Motor neuron (in vitro differentiated cells): ENCODE results near the gene DLGAP1. TPM values are rescaled to one million over a fixed set of nuclear protein-coding genes. Genes with fewer than 3 reads are reported as not detected.
"Not testable (repeated sequence)": the region's sequence is repeated elsewhere in the genome, so short reads cannot be mapped to it uniquely, and the experiment has no call there.

ENCODE experiments used
- ATAC-seq, 8 experiments: fragments of 200-7000 bp; cut with Tn5 transposase; replicated peaks in 6 of 8; 2 replicates each; pipeline ENCODE4 v1.8.0; 2021; ENCODE audit warnings: mild to moderate bottlenecking in 8 of 8, moderate library complexity in 8 of 8
- H3K27ac ChIP-seq, 2 donors: fragments of 250-450 bp; sonication (Bioruptor Pico); 2 replicates each; pipeline ENCODE4 v1.9.0; 2021; ENCODE audit warnings: antibody characterized with exemption in 2 of 2, mild to moderate bottlenecking in 2 of 2, moderate library complexity in 1 of 2
- H3K4me1 ChIP-seq, 2 donors: fragments of 250-450 bp; sonication (Bioruptor Pico); replicated peaks in 1 of 2; 2 replicates each; pipeline ENCODE4 v1.6.1; 2021; ENCODE audit warnings: antibody characterized with exemption in 2 of 2, mild to moderate bottlenecking in 2 of 2, moderate library complexity in 1 of 2
- H3K4me3 ChIP-seq, 5 donors: fragments of 250-450 bp; sonication (Bioruptor Pico); 2 replicates each; pipeline ENCODE4 v1.9.0; 2021; ENCODE audit warnings: antibody characterized with exemption in 5 of 5, mild to moderate bottlenecking in 5 of 5, moderate library complexity in 4 of 5
- WGBS, 10 experiments: fragments of 450-650 bp; shearing (Covaris generic); methylation state at CpG; one replicate each; pipeline ENCODE4 v1.0.0; 2022; 5-methylcytosine and 5-hydroxymethylcytosine counted together
- in situ Hi-C, 9 experiments: fragments of 400-800 bp; cut with MboI; loops; one replicate each; pipeline ENCODE4 v1.15.0; 2021; ENCODE audit warnings: low sequenced_read_pairs in 9 of 9, low pct_unique_long_range_greater_than_20kb in 2 of 9; ENCODE audit not compliant: unreplicated experiment in 9 of 9
- total RNA-seq, 8 experiments: library from RNA; unstranded; fragments of 300-600 nt; gene quantifications; 2 replicates each; pipeline versions ENCODE4 v1.2.3 to v1.2.4, GENCODE V29; 2022

Gene DLGAP1
- total RNA-seq, 8 experiments from 2014 or later, result 0.36 to 38.2 (median 16.6) TPM

DNA sequence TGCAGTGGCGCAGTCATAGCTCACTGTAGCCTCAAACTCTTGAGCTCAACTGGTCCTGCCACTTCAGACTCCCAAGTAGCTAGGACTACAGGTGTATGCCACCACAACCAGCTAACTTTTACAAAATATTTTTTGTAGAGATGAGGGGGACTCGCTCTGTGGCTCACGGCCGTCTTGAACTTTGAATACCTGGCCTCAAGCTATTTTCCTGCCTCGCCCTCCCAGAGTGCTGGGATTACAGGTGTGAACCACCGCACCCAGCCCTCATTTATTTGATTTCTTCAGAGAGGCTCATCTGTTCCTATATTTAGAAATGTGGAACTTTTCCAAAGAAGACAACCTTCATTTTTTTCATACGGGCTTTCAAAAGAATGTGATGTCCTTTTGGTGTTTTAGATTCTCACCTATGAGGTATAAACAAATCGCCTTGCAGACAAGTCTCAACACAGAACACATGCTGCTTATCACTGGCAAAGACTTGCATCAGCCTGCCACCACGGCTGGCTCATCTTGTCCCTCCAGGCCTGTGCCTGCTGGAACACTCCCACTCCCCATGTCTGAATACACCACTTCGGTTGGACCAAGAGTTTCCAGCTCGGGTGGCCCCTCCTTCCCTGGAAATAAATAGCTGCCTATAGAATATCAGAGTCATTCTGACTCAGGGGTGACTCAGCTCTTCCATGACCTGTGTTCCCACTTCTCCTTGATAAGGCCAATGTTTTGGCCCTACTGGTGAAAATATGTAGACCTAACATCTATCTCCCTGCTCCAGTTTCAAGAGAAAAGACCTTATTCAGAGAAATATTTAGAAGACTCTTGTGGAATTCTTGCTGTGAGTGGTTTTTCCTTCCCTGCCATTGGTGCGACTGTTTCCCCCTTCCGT is 802.5 kb downstream of the DLGAP1 start:
- in situ Hi-C loops, result loop anchor here in 4 of 9 experiments (25.0 kb wide), 2 partner anchors 365 to 715 kb away; no protein-coding TSS in a partner anchor
- Histone ChIP-seq H3K27ac (peak overlapping the region; percentile 48 to 69), H3K4me3 (no peak overlapping the region), H3K4me1 (peaks cover 23 to 33% of the 10 kb centered on the region in 2 donors)
- whole genome bisulfite sequencing, 10 experiments, result 40 to 96% (median 73%) methylated on average over 1 to 12 of the region's 13 CpGs
- peak; percentile 62 to 99 (median 98) for ATAC-seq

DNA sequence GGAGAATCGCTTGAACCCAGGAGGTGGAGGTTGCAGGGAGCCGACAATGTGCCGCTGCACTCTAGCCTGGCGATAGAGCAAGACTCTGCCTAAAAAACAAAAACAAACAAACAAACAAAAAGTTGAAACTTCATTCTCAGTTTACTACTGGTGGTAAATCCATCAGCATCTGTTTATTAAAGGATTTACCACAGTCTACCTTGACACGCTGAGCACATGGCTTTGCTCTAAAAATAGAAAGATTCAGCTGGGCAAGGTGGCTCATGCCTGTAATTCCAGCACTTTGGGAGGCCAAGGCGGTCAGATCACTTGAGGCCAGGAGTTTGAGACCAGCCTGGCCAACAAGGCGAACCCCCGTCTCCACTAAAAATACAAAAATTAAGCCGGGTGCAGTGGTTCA is 803.8 kb downstream of the DLGAP1 start:
- Histone ChIP-seq H3K4me1 (peaks cover 23 to 33% of the 10 kb centered on the region in 2 donors), H3K4me3 (no peak overlapping the region), H3K27ac (no peak overlapping the region)
- in situ Hi-C loops, result loop anchor here in 4 of 9 experiments (25.0 kb wide), 2 partner anchors 364 to 714 kb away; no protein-coding TSS in a partner anchor
- ATAC-seq, result no peak
- WGBS, 10 experiments, result 50 to 100% (median 89%) methylated on average over 1 to 4 of the region's 9 CpGs; no CpG with 5 or more reads in 2 of the 10 experiments

DNA sequence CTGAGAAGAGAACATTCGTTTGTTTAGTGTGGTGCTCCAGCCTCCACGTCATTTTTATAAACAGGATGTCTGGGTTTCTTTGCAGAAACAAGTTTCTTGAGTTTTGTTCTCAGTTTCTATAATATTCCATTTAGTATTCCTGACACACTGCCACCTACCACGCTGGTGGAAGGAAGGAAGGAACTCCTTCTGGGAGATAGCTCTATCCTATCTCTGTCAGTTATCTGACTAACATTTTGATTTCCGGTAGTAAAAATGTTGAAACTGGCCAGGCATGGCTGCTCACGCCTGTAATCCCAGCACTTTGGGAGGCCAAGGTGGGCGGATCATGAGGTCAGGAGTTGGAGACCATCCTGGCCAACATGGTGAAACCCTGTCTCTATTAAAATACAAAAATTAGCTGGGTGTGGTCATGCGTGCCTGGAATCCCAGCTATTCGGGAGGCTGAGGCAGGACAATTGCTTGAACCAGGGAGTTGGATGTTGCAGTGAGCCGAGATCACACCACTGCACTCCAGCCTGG is 804.5 kb downstream of the DLGAP1 start:
- H3K4me1 ChIP-seq, result peaks cover 23 to 33% of the 10 kb centered on the region in 2 donors
- 66 to 99% (median 89%) methylated on average over 1 to 9 of the region's 9 CpGs; no CpG with 5 or more reads in 1 of the 10 experiments for WGBS, 10 experiments
- not testable (repeated sequence) for H3K4me3 ChIP-seq, H3K27ac ChIP-seq, ATAC-seq
- in situ Hi-C loops, result loop anchor here in 4 of 9 experiments (25.0 kb wide), 2 partner anchors 363 to 713 kb away; no protein-coding TSS in a partner anchor

DNA sequence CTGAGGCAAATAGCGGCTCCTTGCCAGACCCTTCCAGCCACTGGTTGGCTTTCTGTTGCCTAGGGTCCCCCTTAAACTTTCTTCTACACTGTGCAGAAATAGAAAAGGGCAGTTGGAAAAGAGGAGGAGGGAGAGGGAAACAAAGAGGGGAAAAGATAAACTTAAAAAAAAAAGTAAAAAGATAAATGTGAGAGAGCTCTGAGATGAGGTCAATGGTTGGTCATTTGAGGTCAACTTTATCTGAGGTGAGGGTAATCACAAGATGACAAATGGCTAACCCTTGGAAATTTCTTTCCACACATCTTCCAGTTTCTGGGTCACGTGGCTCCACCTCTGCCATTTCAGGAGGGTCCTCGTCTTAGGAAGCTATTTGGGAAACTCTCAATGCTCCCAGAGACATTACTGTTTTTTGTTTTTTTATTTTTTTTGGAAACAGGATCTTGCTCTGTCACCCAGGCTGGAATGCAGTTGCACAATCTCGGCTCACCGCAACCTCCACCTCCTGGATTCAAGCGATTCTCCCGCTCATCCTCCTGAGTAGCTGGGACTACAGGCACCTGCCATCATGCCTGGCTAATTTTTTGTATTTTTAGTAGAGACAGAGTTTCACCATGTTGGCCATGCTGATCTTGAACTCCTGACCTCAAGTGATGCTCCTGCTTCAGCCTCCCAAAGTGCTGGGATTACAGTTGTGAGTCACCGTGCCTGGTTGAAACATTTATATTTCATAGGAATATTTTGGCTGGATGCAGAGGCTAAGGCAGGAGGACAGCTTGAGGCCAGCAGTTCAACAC is 805.3 kb downstream of the DLGAP1 start:
- in situ Hi-C loops, result loop anchor here in 4 of 9 experiments (25.0 kb wide), 2 partner anchors 363 to 713 kb away; no protein-coding TSS in a partner anchor
- WGBS, 10 experiments, result 64 to 100% (median 82%) methylated on average over 1 to 7 of the region's 8 CpGs; no CpG with 5 or more reads in 2 of the 10 experiments
- H3K4me3 ChIP-seq, result no peak overlapping the region
- H3K4me1 ChIP-seq, result peaks cover 23 to 33% of the 10 kb centered on the region in 2 donors
- ATAC-seq, result no peak
- H3K27ac ChIP-seq, result no peak overlapping the region

DNA sequence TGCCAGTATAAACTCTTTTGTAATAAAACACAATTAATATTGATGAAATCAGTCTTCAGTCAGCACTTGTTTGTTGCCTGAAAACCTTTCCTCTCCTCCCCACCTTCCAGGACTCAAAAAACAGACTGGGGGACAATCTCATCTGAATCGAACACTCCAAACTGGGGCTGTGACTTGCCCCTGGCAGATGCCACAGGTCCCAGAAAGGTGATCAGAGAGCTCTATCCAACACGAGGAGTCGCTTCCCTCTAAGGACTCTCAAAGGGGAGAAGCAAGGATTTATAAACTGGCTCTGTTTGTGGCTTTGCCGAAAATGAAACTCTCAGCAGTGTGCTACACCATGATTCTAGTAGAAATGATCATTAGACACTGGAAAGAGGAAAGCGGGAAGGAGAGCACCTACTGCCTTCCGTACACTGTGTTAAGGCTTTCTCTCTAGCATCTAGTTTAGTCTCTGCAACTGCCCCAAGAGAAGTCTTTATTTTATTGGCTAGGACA is 805.9 kb downstream of the DLGAP1 start:
- H3K4me1 ChIP-seq, result peaks cover 23 to 33% of the 10 kb centered on the region in 2 donors
- 53 to 80% (median 67%) methylated on average over 1 to 6 of the region's 6 CpGs; no CpG with 5 or more reads in 4 of the 10 experiments for WGBS, 10 experiments
- ATAC-seq, result peak in 1 of 8 experiments; percentile 17
- H3K27ac ChIP-seq, result no peak overlapping the region
- in situ Hi-C loops, result no loop called here
- no peak overlapping the region for H3K4me3 ChIP-seq

DNA sequence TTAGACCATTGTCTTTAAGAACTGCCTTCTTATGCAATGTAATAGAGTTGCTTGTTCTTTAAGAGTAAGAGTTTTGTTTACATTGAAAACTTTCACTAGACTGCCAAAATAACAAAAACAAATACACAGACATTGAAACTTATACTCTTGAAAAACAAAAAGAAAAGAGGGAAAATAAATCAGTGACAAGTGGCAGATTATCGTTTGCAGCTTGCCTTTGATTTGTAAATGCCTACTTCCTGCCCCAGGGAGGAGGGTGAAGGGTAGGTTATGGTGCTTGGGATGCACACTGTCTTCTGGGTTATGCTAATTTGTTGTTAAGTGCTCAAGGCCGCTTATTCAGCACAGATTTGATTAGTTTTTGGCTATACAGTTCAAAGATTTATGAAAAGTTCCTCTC is 806.5 kb downstream of the DLGAP1 start:
- Histone ChIP-seq H3K27ac (no peak overlapping the region), H3K4me1 (peaks cover 22 to 28% of the 10 kb centered on the region in 2 donors), H3K4me3 (no peak overlapping the region)
- WGBS, 10 experiments, result 0 to 56% (median 12%) methylated on average over 1 to 2 of the region's 2 CpGs; no CpG with 5 or more reads in 1 of the 10 experiments
- ATAC-seq, result peak in 2 of 8 experiments; percentile 56 to 82
- in situ Hi-C loops, result no loop called here

DNA sequence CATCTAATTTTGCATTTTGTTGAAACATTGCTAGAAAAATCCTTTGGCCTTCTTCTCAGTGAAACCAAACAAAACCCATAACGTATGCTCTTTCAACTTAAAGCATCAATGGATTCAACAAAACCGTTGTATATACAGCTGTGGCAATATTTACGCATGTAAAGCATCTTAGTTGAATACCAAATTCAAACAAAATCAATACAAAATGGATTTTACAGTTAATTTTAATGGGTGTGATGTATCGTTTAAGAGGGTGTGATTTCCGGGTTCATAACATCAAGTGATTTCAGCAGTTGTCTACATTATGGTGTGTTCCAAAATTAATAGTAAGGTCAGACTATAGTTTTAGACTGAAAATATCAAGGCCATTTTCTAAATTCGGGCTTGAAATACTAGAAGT is 806.9 kb downstream of the DLGAP1 start:
- no peak overlapping the region for H3K27ac ChIP-seq
- H3K4me1 ChIP-seq, result peaks cover 17 to 26% of the 10 kb centered on the region in 2 donors
- ATAC-seq, result peak in 1 of 8 experiments; percentile 39
- 0 to 95% (median 65%) methylated on average over 1 to 6 of the region's 6 CpGs; no CpG with 5 or more reads in 1 of the 10 experiments for WGBS, 10 experiments
- no peak overlapping the region for H3K4me3 ChIP-seq
- in situ Hi-C loops, result no loop called here

DNA sequence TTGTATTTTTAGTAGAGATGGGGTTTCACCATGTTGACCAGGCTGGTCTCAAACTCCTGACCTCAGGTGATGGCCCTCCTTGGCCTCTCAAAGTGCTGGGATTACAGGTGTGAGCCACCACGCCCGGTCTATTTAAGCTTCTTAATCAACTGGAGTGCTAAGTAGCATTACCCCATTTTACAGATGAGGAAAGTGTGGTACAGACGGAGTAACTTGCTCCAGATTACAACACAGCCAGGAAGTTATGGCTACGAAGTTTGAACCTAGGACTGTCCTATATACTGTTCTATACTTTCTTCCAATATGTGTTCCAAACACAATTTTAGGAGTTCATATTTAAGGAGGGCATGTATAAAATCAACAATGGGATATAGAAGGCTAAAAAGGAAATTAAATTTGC is 807.5 kb downstream of the DLGAP1 start:
- Histone ChIP-seq H3K27ac (no peak overlapping the region), H3K4me1 (peaks cover 12 to 20% of the 10 kb centered on the region in 2 donors), H3K4me3 (no peak overlapping the region)
- in situ Hi-C loops, result no loop called here
- ATAC-seq, result no peak
- 50 to 100% (median 93%) methylated on average over 1 to 3 of the region's 4 CpGs; no CpG with 5 or more reads in 1 of the 10 experiments for WGBS, 10 experiments

DNA sequence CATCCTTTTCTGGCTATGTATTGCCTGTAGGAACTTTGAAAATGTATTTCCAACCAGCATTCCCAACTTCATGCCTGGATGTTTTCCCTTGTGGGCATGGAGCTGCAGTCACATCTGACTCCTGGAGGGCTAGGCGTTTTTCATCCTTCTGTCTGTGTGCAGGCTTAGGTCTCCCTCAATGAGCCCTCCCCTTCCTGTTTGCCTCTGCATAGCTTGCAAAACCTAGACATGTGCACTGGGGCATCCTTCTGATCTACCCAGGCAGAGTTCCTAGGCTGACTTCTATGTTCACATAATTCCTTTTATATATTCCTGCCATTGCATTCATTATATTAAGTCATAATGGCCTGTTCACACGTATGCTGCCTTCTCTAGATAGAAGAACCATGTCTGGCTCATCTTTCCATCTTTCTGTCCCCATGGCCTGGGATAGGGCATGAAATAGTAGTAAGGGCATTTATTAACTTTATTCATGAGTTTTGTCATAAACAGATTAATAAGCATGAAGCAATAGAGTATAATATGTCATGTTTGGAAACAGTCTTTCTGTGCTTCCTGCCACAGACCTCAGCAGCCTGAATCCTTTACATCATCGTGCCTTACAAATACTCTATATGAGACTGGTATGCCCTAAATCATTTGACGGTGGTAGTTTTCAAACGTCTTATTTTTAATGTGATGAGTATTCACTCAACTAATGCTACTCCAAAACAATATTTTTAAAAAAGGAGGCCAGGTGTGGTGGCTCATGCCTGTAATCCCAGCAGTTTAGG is 809.5 kb downstream of the DLGAP1 start:
- no peak overlapping the region for H3K4me3 ChIP-seq
- in situ Hi-C loops, result no loop called here
- ATAC-seq, result peak in 1 of 8 experiments; percentile 8
- 64 to 100% (median 87%) methylated on average over 1 to 4 of the region's 5 CpGs for WGBS, 10 experiments
- H3K4me1 ChIP-seq, result peaks cover 9 to 16% of the 10 kb centered on the region in 2 donors
- no peak overlapping the region for H3K27ac ChIP-seq

DNA sequence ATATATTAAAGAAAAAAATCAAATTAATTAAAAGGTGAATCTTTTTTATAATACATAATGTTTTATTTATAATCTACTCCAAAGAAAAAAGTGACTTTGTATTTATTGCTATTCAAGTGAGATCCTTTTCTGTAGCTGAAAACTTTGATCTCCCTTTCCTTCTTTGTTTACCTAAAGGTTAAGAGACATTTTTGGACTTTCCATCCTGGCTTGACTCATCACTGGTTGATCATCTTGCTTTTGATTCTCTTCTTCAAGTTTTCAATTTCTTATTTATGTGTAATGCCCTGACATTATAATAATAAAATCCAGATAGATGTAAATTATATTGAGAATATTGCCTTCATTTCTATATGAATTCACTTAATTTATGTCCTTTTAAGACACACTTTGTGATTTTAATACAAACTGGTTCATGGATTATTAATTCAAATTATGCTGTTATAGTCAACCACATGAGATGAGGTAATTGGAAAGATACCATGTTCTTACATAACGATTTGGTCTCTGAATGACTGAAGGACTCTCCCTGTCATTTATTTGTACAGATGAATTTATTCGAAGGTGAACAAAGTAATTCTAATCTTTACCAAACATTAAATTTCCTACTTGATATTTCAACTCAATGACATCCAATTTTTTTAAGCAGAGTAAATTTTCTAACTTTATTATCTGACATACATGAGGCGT is 820.7 kb downstream of the DLGAP1 start:
- WGBS, 10 experiments, result 67 to 100% (median 88%) methylated on average over 1 to 3 of the region's 3 CpGs; no CpG with 5 or more reads in 1 of the 10 experiments
- H3K4me1 ChIP-seq, result no peaks in the 10 kb centered on the region
- H3K4me3 ChIP-seq, result no peak overlapping the region
- H3K27ac ChIP-seq, result no peak overlapping the region
- no peak for ATAC-seq
- in situ Hi-C loops, result no loop called here

DNA sequence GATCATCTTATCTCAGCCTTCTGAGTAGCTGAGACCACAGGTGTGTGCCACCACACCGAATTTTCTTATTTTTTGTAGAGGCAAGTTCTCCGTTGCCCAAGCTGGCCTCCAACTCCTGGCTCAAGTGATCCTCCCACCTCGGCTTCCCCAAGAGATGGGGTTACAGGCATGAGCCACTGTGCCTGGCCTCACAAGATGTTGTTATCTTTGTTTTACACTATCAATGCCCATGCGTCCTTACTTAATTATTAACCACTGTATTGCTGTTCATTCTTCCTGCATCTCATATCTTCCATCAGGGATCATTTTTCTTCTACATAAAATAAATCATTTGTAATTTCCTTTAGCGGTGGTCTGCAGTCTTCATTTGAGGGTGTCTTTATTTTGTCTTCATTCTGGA is 823.2 kb downstream of the DLGAP1 start:
- in situ Hi-C loops, result no loop called here

More for the DNA sequence above, 823.2 kb downstream of the DLGAP1 start:
- no peak for ATAC-seq
- H3K27ac ChIP-seq, result no peak overlapping the region
- H3K4me1 ChIP-seq, result no peaks in the 10 kb centered on the region
- whole genome bisulfite sequencing, 10 experiments, result 72 to 100% (median 89%) methylated on average over 2 to 5 of the region's 5 CpGs; no CpG with 5 or more reads in 1 of the 10 experiments
- H3K4me3 ChIP-seq, result no peak overlapping the region
